Neutrophil (primary cell): Measurements from ENCODE around the gene ZNF25.
"Not testable (repeated sequence)": the region's sequence is repeated elsewhere in the genome, so short reads cannot be mapped to it uniquely, and the experiment has no call there.

ENCODE experiments used
- H3K27ac ChIP-seq: fragments of 200-600 bp; sonication (generic); 2 replicates; pipeline ENCODE4 v1.5.1; 2016; ENCODE audit warnings: mild to moderate bottlenecking, moderate library complexity
- H3K27me3 ChIP-seq: fragments of 200-600 bp; sonication (generic); 2 replicates; pipeline ENCODE4 v1.6.0; 2016; ENCODE audit warnings: mild to moderate bottlenecking
- H3K36me3 ChIP-seq: fragments of 200-600 bp; sonication (generic); 2 replicates; pipeline ENCODE4 v1.5.1; 2017
- H3K4me1 ChIP-seq, 2 experiments: fragments of 200-600 bp in 1 of 2; sonication (generic) in 1 of 2; 1 replicate in 1 of 2; 2 replicates in 1 of 2; pipeline versions ENCODE4 v1.5.1 to v1.6.1; 2013 to 2016; ENCODE audit warnings: low read depth in 1 of 2, low read length in 1 of 2, mild to moderate bottlenecking in 1 of 2, moderate library complexity in 1 of 2; ENCODE audit not compliant: control insufficient read depth in 1 of 2, insufficient read depth in 1 of 2
- H3K4me3 ChIP-seq, 2 experiments: fragments of 200-600 bp in 1 of 2; sonication (generic) in 1 of 2; 1 replicate in 1 of 2; 2 replicates in 1 of 2; pipeline ENCODE4 v1.5.1; 2013 to 2016; ENCODE audit warnings: low read depth in 1 of 2, low read length in 1 of 2, mild to moderate bottlenecking in 1 of 2, moderate library complexity in 1 of 2
- H3K9me3 ChIP-seq: fragments of 200-600 bp; sonication (generic); 2 replicates; pipeline ENCODE4 v1.5.1; 2016
- TF ChIP-seq, protein P1 (sequence below): fragments of 200-600 bp; sonication (generic); IDR thresholded peaks from 2 replicates; pipeline ENCODE4 v1.5.1; 2016; ENCODE audit warnings: antibody characterized with exemption

Gene ZNF25

GRCh38 chr10:37947526-37947925 is 28.9 kb downstream of the ZNF25 start:
- peaks cover 3% of the 10 kb centered on the region for H3K36me3 ChIP-seq
- no peaks in the 10 kb centered on the region for H3K27me3 ChIP-seq
- H3K4me1 ChIP-seq, result peaks cover 0 to 8% of the 10 kb centered on the region in 2 experiments
- TF ChIP-seq, protein P1, sequence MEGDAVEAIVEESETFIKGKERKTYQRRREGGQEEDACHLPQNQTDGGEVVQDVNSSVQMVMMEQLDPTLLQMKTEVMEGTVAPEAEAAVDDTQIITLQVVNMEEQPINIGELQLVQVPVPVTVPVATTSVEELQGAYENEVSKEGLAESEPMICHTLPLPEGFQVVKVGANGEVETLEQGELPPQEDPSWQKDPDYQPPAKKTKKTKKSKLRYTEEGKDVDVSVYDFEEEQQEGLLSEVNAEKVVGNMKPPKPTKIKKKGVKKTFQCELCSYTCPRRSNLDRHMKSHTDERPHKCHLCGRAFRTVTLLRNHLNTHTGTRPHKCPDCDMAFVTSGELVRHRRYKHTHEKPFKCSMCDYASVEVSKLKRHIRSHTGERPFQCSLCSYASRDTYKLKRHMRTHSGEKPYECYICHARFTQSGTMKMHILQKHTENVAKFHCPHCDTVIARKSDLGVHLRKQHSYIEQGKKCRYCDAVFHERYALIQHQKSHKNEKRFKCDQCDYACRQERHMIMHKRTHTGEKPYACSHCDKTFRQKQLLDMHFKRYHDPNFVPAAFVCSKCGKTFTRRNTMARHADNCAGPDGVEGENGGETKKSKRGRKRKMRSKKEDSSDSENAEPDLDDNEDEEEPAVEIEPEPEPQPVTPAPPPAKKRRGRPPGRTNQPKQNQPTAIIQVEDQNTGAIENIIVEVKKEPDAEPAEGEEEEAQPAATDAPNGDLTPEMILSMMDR, result no peak
- peaks cover 8% of the 10 kb centered on the region for H3K9me3 ChIP-seq
- H3K4me3 ChIP-seq, result no peak overlapping the region
- no peak overlapping the region for H3K27ac ChIP-seq

DNA sequence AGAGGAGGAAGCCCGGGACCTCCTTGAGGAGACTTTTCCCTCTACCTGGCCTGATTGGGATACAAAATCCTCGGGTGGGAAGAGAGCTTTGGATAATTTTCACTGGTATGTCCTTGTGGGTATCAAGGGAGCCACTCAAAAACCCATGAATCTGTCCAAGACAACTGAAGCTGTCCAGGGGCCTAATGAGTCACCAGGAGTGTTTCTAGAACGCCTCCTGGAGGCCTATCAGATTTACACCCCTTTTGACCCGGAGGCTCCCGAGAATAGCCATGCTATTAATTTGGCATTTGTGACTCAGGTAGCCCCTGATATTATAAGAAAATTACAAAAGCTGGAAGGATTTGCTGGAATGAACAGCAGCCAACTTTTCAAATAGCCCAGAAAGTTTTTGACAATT is 38.6 kb downstream of the ZNF25 start:
- H3K4me1 ChIP-seq, result no peaks in the 10 kb centered on the region
- no peaks in the 10 kb centered on the region for H3K36me3 ChIP-seq
- TF ChIP-seq, protein P1, result no peak
- H3K27me3 ChIP-seq, result no peaks in the 10 kb centered on the region
- no peak overlapping the region for H3K27ac ChIP-seq
- no peak overlapping the region for H3K4me3 ChIP-seq
- H3K9me3 ChIP-seq, result no peaks in the 10 kb centered on the region

DNA sequence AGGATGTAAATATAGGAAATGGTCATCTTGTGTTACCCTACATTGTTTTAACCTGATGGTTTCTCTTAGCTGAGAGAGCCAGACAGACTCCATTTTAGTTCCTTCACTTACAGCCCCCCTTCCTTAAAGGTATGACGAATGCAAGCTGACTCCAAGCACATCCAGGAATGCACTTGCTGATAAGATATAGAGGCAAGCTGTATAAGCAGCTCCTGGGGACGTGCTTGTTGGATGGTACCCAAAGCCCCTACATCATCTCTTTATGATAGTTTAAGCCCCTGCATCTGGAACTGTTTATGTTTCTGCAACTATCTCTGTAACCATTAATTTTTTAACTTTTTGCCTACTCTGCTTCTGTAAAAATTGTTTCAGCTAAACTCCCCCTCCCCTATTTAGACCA is 41.7 kb downstream of the ZNF25 start:
- no peaks in the 10 kb centered on the region for H3K36me3 ChIP-seq
- no peaks in the 10 kb centered on the region for H3K4me1 ChIP-seq
- H3K9me3 ChIP-seq, result no peaks in the 10 kb centered on the region
- no peak overlapping the region for H3K4me3 ChIP-seq
- TF ChIP-seq, protein P1, result no peak
- H3K27me3 ChIP-seq, result no peaks in the 10 kb centered on the region
- no peak overlapping the region for H3K27ac ChIP-seq

GRCh38 chr10:37930423-37930822 is 46.0 kb downstream of the ZNF25 start:
- no peak overlapping the region for H3K27ac ChIP-seq
- H3K36me3 ChIP-seq, result no peaks in the 10 kb centered on the region
- TF ChIP-seq, protein P1, result no peak

GRCh38 chr10:37908165-37908564 is 68.3 kb downstream of the ZNF25 start:
- H3K27me3 ChIP-seq, H3K36me3 ChIP-seq, H3K27ac ChIP-seq, H3K4me1 ChIP-seq, H3K4me3 ChIP-seq, H3K9me3 ChIP-seq: not testable (repeated sequence)

More at GRCh38 chr10:37930423-37930822, 46.0 kb downstream of the ZNF25 start:
- no peaks in the 10 kb centered on the region for H3K4me1 ChIP-seq
- no peaks in the 10 kb centered on the region for H3K27me3 ChIP-seq
- no peak overlapping the region for H3K4me3 ChIP-seq
- H3K9me3 ChIP-seq, result no peaks in the 10 kb centered on the region

DNA sequence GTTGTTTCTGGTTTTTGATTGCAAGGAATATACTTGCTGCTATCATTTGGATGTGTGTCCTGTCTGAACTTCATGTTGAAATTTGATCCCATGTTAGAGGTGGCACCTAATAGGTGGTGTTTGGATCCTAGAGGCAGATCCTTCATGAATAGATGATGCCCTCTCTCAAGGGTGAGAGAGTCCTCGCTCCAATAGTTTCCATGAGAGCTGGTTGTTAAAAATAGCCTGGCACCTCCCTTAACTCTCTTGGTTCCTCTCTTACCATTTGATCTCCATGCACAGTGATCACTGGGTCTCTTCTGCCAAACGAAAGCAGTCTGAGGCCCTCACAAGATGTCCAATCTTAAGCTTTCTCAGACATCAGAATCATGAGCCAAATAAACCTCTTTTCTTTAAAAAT is 70.1 kb downstream of the ZNF25 start:
- Histone ChIP-seq H3K9me3 (no peaks in the 10 kb centered on the region), H3K36me3 (no peaks in the 10 kb centered on the region), H3K27ac (no peak overlapping the region), H3K4me3 (no peak overlapping the region), H3K4me1 (no peaks in the 10 kb centered on the region), H3K27me3 (no peaks in the 10 kb centered on the region)
- TF ChIP-seq, protein P1, result no peak
